ENCODE data around the gene B3GLCT. TPM values are rescaled to one million over a fixed set of nuclear protein-coding genes. Genes with fewer than 3 reads are reported as not detected.

Gene B3GLCT
- total RNA-seq, 1 experiment from 2014 or later, result 3.9 TPM

DNA sequence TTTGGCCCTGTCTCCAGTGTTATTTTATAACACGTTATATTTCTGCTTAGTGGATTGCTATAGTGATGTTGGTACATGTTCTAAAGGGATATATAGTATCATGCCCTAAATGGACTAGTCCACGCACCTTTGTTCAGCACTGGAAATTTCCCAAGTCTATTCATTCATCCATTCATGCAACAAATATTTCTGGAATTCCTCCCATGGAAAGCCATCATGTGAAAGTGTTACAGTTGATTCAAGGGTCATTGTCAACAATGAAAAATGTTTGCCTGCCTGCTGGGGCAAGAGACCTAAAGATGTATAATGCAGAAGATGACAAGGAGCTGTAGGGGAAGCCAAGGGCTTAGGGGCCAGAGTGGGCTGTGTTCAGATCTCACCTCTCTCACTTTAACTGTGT, 27.2 kb upstream of the B3GLCT start:
- Histone ChIP-seq H3K36me3 (ENCODE audit: control insufficient read depth in 1 of 2, insufficient read depth in 2 of 2, low read length in 2 of 2) (no peaks in the 10 kb centered on the region), H3K27ac (ENCODE audit: low read depth, low read length) (no peak overlapping the region), H4K20me1 (ENCODE audit: insufficient read depth) (no peaks in the 10 kb centered on the region), H3K9me3 (ENCODE audit: control insufficient read depth in 1 of 2, insufficient read depth in 1 of 2, low read depth in 1 of 2, low read length in 2 of 2) (no peaks in the 10 kb centered on the region), H3K79me2 (ENCODE audit: insufficient read depth, low read length) (no peaks in the 10 kb centered on the region), H3K9ac (ENCODE audit: low read length) (peak overlapping the region; percentile 4; the same call in 1 of the 2 replicates), H3K4me1 (ENCODE audit: control insufficient read depth in 1 of 2, insufficient read depth in 2 of 2, low read length in 2 of 2) (peaks cover 12 to 18% of the 10 kb centered on the region in 2 experiments), H2AFZ (ENCODE audit: low read depth, low read length, poor library complexity, severe bottlenecking) (peak overlapping the region; percentile 52), H3K27me3 (ENCODE audit: insufficient read depth, low read length) (no peaks in the 10 kb centered on the region), H3K4me3 (replicated peaks in 1 of 2; ENCODE audit: low read depth in 1 of 2, low read length in 2 of 2) (0 out of 4 replicates have a peak overlapping the region, but pooled peaks of 1 of the 2 experiments have one; percentile 17), H3K9me2 (ENCODE audit: insufficient read depth) (no peaks in the 10 kb centered on the region), H3K4me2 (ENCODE audit: low read length) (peak overlapping the region; percentile 64)
- TF ChIP-seq RAD21 (IDR thresholded peaks at IDR 0.05; ENCODE audit: low read depth), result no peak
- TF ChIP-seq ZNF274 (IDR thresholded peaks at IDR 0.05; ENCODE audit: low read depth, low read length), result no peak
- TF ChIP-seq JUND (IDR thresholded peaks at IDR 0.05), result peak; percentile 34; the same call in 1 of the 2 replicates
- TF ChIP-seq, protein P1, sequence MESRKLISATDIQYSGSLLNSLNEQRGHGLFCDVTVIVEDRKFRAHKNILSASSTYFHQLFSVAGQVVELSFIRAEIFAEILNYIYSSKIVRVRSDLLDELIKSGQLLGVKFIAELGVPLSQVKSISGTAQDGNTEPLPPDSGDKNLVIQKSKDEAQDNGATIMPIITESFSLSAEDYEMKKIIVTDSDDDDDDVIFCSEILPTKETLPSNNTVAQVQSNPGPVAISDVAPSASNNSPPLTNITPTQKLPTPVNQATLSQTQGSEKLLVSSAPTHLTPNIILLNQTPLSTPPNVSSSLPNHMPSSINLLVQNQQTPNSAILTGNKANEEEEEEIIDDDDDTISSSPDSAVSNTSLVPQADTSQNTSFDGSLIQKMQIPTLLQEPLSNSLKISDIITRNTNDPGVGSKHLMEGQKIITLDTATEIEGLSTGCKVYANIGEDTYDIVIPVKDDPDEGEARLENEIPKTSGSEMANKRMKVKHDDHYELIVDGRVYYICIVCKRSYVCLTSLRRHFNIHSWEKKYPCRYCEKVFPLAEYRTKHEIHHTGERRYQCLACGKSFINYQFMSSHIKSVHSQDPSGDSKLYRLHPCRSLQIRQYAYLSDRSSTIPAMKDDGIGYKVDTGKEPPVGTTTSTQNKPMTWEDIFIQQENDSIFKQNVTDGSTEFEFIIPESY (IDR thresholded peaks at IDR 0.05; ENCODE audit: extremely low read depth, insufficient replicate concordance, low read length), result no peak
- no peak for TF ChIP-seq POLR2A (IDR thresholded peaks at IDR 0.05; ENCODE audit: borderline replicate concordance, extremely low read depth, insufficient read depth, insufficient read length)
- no peak for TF ChIP-seq CBX3 (IDR thresholded peaks at IDR 0.05; ENCODE audit: low read depth)
- peak; percentile 25; the same call in 1 of the 2 replicates for TF ChIP-seq FOSL1 (IDR thresholded peaks at IDR 0.05; ENCODE audit: low read depth)
- TF ChIP-seq, protein P2, sequence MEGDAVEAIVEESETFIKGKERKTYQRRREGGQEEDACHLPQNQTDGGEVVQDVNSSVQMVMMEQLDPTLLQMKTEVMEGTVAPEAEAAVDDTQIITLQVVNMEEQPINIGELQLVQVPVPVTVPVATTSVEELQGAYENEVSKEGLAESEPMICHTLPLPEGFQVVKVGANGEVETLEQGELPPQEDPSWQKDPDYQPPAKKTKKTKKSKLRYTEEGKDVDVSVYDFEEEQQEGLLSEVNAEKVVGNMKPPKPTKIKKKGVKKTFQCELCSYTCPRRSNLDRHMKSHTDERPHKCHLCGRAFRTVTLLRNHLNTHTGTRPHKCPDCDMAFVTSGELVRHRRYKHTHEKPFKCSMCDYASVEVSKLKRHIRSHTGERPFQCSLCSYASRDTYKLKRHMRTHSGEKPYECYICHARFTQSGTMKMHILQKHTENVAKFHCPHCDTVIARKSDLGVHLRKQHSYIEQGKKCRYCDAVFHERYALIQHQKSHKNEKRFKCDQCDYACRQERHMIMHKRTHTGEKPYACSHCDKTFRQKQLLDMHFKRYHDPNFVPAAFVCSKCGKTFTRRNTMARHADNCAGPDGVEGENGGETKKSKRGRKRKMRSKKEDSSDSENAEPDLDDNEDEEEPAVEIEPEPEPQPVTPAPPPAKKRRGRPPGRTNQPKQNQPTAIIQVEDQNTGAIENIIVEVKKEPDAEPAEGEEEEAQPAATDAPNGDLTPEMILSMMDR (IDR thresholded peaks at IDR 0.05 in 2 of 3, conservative IDR thresholded peaks at IDR 0.05 in 1 of 3; ENCODE audit: borderline replicate concordance in 1 of 3, insufficient read depth in 1 of 3, low read depth in 2 of 3, low read length in 2 of 3), result no peak
- TF ChIP-seq, protein P3, sequence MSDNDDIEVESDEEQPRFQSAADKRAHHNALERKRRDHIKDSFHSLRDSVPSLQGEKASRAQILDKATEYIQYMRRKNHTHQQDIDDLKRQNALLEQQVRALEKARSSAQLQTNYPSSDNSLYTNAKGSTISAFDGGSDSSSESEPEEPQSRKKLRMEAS (IDR thresholded peaks at IDR 0.05), result no peak
- TF ChIP-seq SP1 (IDR thresholded peaks at IDR 0.05; ENCODE audit: low read depth), result 0 out of 2 replicates have a peak, but pooled peaks have one; percentile 17
- no peak for TF ChIP-seq POLR2AphosphoS5 (IDR thresholded peaks at IDR 0.05; ENCODE audit: low read depth, low read length)
- intact Hi-C loops (cut with micrococcal nuclease), result no loop called here
- no TSS peak for BruUV-seq (replicated peaks)
- ChIA-PET CTCF (no interaction called here), RAD21 (ENCODE audit: low non-redundant PET in 1 of 2, low total read pairs in 2 of 2, uncharacterized antibody in 2 of 2, unreplicated experiment in 2 of 2) (no interaction called here), POLR2A (no interaction called here)
- ATAC-seq (peak; percentile 67), DNase-seq (ENCODE audit: low read depth, low spot score) (peak; percentile 31)

Data from HCT116 (cell line).